Pancreas (tissue), 10 donors: Measurements from ENCODE around the gene RASAL2. TPM values are rescaled to one million over a fixed set of nuclear protein-coding genes. Genes with fewer than 3 reads are reported as not detected.

Experiments used
- ATAC-seq, 4 donors: fragments of 200-7000 bp; cut with Tn5 transposase; one replicate each; pipeline versions ENCODE4 v1.8.0 to v1.9.1; 2020; ENCODE audit warnings: mild to moderate bottlenecking in 4 of 4, moderate library complexity in 4 of 4
- DNase-seq, 6 donors: peaks; one replicate each; pipeline ENCODE4 v3.0.0-alpha.2; 2020
- FAIRE-seq: peaks from 2 replicates; lab custom pipeline; 2012; peaks lifted over from hg19 to GRCh38; lab: Jason Lieb, UNC
- H3K27ac ChIP-seq, 4 donors: fragments of 200-600 bp; sonication (generic); 1 replicate in 3 of 4; 2 replicates in 1 of 4; pipeline versions ENCODE4 v1.5.0 to v1.8.0; 2020
- H3K27me3 ChIP-seq, 4 donors: fragments of 200-600 bp; one replicate each; pipeline ENCODE4 v1.8.0; 2021
- H3K36me3 ChIP-seq, 3 donors: fragments of 200-600 bp; sonication (generic) in 1 of 3; one replicate each; pipeline versions ENCODE4 v1.5.0 to v1.8.0; 2020 to 2021
- H3K4me1 ChIP-seq, 3 donors: fragments of 200-600 bp; one replicate each; pipeline ENCODE4 v1.8.0; 2021
- H3K4me3 ChIP-seq, 4 donors: fragments of 200-600 bp; sonication (generic) in 2 of 4; one replicate each; pipeline versions ENCODE4 v1.5.0 to v1.8.0; 2020 to 2021
- H3K9me3 ChIP-seq, 4 donors: fragments of 200-600 bp; one replicate each; pipeline ENCODE4 v1.8.0; 2021
- WGBS, 2 donors: extraction: QIAGEN DNeasy Blood & Tissue Kit; methylation state at CpG; one replicate each; pipeline ENCODE4 v1.1.7; 2013; 5-methylcytosine and 5-hydroxymethylcytosine counted together
- intact Hi-C, 3 donors: fragments of 100-400 bp; cut with DNase I; formaldehyde crosslinking; loops; one replicate each; pipeline versions ENCODE4 v1.11.1 to v1.14.2; 2022
- polyA plus RNA-seq, 2 donors: library from polyadenylated mRNA; stranded (reverse); fragments of 200-250 nt; gene quantifications; one replicate each; pipeline ENCODE4 v1.2.3, GENCODE V29; 2013
- total RNA-seq, 6 donors: library from RNA; stranded (reverse); fragmentation: NEBNext Ultra II Directional in 4 of 6; extraction: Animal tissue kit (Norgen Biotek cat#: 25700) in 4 of 6; gene quantifications; one replicate each; pipeline versions ENCODE4 v1.2.1 to v1.2.4, GENCODE V29; 2021 to 2023
- TF ChIP-seq, protein P1 (sequence below), 4 donors: fragments of 200-600 bp; sonication (generic) in 3 of 4; IDR thresholded peaks; one replicate each; pipeline versions ENCODE4 v1.5.0 to v1.8.0; 2021; ENCODE audit warnings: antibody characterized with exemption in 4 of 4
- donor health status: healthy with polysubstance abuse.
- donor health status: DM: no; HTN: no; CAD: no; lungs with moderate emphysema.
- donor health status: DM: no; HTN: no; CAD: no.
- donor health status: control.
- donor health status: control.
- donor health status: Bipolar disorder and iron deficiency.
- donor health status: DM: yes; HTN: yes; CAD: no.
- donor health status: DM: no; HTN: no; CAD: no.
- donor health status: DM: no; HTN: no; CAD: no.
- donor health status: DM: yes; HTN: yes; CAD: no.

RASAL2 gene
- total and polyA plus RNA-seq, 8 donors: 2.5 to 12.9 (median 4.9) TPM

DNA sequence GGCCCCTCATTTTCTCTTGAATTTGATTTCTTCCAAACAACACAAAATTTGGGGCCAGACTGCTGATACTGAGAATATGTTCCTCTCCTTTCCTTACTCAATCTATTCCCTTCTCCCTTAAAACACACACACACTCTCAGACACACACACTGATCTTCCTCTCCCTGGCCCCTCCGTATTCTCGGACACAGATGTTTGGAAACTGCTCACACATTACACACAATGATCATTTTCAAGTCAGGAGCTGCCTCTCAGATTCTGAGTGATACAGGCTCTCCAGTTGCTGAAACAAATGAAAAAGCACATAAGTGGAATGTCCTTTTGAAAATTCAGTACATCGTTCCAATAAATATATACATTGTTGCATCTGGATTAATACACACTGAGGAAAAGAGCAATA lies 241.5 kb downstream of the RASAL2 start:
- FAIRE-seq (no peak), DNase-seq (no peak), ATAC-seq (no peak)
- H3K27ac ChIP-seq: no peak overlapping the region
- no peaks in the 10 kb centered on the region for H3K9me3 ChIP-seq
- TF ChIP-seq, protein P1, sequence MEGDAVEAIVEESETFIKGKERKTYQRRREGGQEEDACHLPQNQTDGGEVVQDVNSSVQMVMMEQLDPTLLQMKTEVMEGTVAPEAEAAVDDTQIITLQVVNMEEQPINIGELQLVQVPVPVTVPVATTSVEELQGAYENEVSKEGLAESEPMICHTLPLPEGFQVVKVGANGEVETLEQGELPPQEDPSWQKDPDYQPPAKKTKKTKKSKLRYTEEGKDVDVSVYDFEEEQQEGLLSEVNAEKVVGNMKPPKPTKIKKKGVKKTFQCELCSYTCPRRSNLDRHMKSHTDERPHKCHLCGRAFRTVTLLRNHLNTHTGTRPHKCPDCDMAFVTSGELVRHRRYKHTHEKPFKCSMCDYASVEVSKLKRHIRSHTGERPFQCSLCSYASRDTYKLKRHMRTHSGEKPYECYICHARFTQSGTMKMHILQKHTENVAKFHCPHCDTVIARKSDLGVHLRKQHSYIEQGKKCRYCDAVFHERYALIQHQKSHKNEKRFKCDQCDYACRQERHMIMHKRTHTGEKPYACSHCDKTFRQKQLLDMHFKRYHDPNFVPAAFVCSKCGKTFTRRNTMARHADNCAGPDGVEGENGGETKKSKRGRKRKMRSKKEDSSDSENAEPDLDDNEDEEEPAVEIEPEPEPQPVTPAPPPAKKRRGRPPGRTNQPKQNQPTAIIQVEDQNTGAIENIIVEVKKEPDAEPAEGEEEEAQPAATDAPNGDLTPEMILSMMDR (IDR thresholded peaks at IDR 0.05): no peak
- peaks cover 0 to 7% (median 5%) of the 10 kb centered on the region in 3 donors for H3K4me1 ChIP-seq
- H3K4me3 ChIP-seq: no peak overlapping the region
- intact Hi-C loops: no loop called here
- WGBS, 2 donors: 84 to 88% methylated on average over 3 of the region's 3 CpGs
- H3K36me3 ChIP-seq: no peaks in the 10 kb centered on the region
- no peaks in the 10 kb centered on the region for H3K27me3 ChIP-seq

DNA sequence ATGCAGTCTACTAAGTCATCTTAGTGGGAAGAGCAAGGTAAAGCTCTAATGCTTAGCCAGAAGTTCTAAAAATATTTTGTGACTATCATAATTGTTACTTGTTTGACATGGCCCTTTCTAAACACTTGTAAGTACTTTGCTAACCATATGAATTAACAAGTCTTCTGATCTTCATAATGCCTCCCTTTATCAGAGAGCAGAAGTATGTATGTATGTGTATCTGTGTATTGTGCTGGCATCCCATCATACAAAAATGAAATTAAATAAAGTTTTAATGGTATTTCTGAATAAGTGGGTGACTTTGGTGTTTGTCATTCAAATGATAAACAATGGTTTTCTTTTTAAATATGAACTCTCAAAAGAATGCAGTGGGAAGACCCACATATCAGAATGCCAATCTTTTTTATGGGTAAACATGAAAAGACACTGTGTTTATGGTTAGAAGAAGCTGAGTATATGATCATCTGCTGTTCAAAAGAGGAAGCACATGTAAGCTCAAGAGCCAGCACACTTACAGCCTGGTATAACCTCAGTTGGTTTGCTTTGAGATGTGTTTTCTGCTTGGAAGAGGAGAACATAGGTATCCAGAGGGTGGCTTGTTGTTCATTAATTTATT lies 243.3 kb downstream of the RASAL2 start:
- H3K9me3 ChIP-seq: no peaks in the 10 kb centered on the region
- no peak overlapping the region for H3K27ac ChIP-seq
- DNase-seq (no peak), FAIRE-seq (no peak), ATAC-seq (no peak)
- no peaks in the 10 kb centered on the region for H3K4me1 ChIP-seq
- intact Hi-C loops: no loop called here
- H3K36me3 ChIP-seq: no peaks in the 10 kb centered on the region
- no peaks in the 10 kb centered on the region for H3K27me3 ChIP-seq
- no peak overlapping the region for H3K4me3 ChIP-seq
- TF ChIP-seq, protein P1 (IDR thresholded peaks at IDR 0.05): no peak

DNA sequence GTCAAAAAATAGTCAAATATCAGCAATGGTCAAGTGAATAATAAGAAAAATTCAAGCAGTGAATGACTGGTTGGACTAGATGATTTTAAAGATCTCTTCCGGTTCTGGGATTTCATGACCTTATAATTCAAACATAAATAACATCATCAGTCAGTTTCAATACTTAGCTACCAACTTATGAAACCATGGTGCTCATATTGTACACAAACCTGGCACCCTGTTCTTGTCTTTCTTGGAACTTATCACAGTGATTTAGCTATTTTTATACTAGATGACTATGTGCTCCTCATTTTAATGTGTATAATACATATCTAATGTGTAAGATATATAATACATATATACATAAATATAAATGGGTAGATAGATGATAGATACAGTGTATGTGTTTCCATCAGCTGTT lies 245.9 kb downstream of the RASAL2 start:
- no peak overlapping the region for H3K27ac ChIP-seq
- TF ChIP-seq, protein P1 (IDR thresholded peaks at IDR 0.05): no peak
- no peaks in the 10 kb centered on the region for H3K36me3 ChIP-seq
- H3K4me3 ChIP-seq: no peak overlapping the region
- ATAC-seq: no peak
- 54 to 67% methylated on average over 1 of the region's 1 CpG for WGBS, 2 donors
- H3K9me3 ChIP-seq: no peaks in the 10 kb centered on the region
- no peak for DNase-seq
- FAIRE-seq: no peak
- peaks cover 0 to 7% (median 5%) of the 10 kb centered on the region in 3 donors for H3K4me1 ChIP-seq
- H3K27me3 ChIP-seq: no peaks in the 10 kb centered on the region
- intact Hi-C loops: no loop called here

DNA sequence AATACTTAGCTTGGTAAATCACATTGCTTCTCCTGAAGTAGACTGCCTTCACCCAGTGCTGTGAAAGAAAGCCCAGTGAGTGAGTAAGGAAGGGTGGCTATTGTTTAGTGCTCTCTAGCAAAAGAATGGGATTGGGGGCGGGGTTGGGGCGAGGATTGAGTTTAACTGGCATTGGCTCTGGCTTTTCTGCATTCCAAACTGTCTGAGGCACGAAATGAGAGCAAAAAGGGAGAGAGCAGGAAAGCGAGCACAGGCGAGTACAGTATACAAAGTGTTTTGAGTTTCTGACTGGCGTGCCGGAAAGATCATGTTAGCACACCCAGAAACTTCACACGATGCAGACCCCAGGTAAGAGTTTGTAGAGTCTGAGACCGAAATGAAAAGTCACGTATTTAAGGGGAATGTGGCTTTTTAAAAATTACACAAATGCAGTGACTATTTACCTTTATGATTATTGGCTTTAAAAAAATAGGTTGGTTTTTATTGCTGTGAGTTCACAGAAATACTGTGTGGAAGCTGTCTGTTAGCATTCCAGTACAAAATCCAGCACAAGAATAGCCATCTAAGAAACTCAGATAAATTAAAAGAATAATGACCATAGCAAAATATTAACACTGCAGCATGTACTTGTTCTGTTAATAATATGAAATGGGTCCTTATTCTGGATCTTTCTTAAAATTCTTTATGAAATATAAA lies 247.5 kb downstream of the RASAL2 start:
- H3K27ac ChIP-seq: peak overlapping the region in 3 of 4 donors; percentile 3 to 73 (median 6)
- intact Hi-C loops: no loop called here
- TF ChIP-seq, protein P1 (IDR thresholded peaks at IDR 0.05): no peak
- WGBS, 2 donors: 34 to 42% methylated on average over 10 of the region's 10 CpGs
- peak in 4 of 6 donors; percentile 39 to 58 (median 46) for DNase-seq
- no peaks in the 10 kb centered on the region for H3K9me3 ChIP-seq
- peak overlapping the region in 2 of 4 donors; percentile 2 to 8 for H3K4me3 ChIP-seq
- no peaks in the 10 kb centered on the region for H3K36me3 ChIP-seq
- peaks cover 4 to 9% (median 5%) of the 10 kb centered on the region in 3 donors for H3K4me1 ChIP-seq
- FAIRE-seq: no peak
- ATAC-seq: peak; percentile 65 to 84 (median 77)
- no peaks in the 10 kb centered on the region for H3K27me3 ChIP-seq

DNA sequence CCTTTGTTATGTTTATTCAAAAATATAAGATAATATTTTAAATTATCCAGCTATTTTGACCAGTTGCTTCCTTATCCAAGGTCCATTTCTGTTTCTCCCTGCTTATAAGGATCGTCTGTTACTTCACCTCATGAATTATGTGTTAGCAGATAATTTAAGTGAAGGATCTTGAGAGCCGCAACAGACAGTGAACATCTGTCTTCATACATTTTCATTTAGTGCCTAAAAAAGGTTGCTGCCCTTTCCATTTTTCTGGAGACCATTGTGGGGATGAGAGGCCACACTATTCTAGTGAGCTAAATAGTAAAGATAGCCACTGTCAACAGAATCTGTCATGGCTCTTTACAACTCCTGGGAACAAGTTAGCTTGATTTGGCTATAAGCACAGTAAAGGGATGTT lies 248.8 kb downstream of the RASAL2 start:
- no peaks in the 10 kb centered on the region for H3K9me3 ChIP-seq
- H3K4me1 ChIP-seq: peaks cover 4 to 9% (median 5%) of the 10 kb centered on the region in 3 donors
- peak overlapping the region in 1 of 4 donors; percentile 73 for H3K27ac ChIP-seq
- ATAC-seq (no peak), DNase-seq (no peak), FAIRE-seq (no peak)
- H3K4me3 ChIP-seq: no peak overlapping the region
- WGBS, 2 donors: 54 to 64% methylated on average over 2 of the region's 2 CpGs
- intact Hi-C loops: no loop called here
- TF ChIP-seq, protein P1 (IDR thresholded peaks at IDR 0.05): no peak
- H3K36me3 ChIP-seq: no peaks in the 10 kb centered on the region
- H3K27me3 ChIP-seq: no peaks in the 10 kb centered on the region
